Raji (cell line): ENCODE data around the gene B4GALT5.

Experiments used
- POLR2A ChIP-seq: IDR thresholded peaks from 2 replicates; pipeline ENCODE4 v1.6.1; 2011; ENCODE audit warnings: low read depth, low read length, control low read depth; ENCODE audit not compliant: insufficient read depth

Gene B4GALT5

GRCh38 chr20:49619113-49620048 lies 94.3 kb downstream of the B4GALT5 start:
- TF ChIP-seq POLR2A, result no peak

GRCh38 chr20:49618289-49618688 lies 95.4 kb downstream of the B4GALT5 start:
- TF ChIP-seq POLR2A, result no peak

GRCh38 chr20:49616154-49617007 lies 97.3 kb downstream of the B4GALT5 start:
- no peak for TF ChIP-seq POLR2A

- TF ChIP-seq POLR2A, result no peak
These were observed 98.1 kb downstream of the B4GALT5 start for GRCh38 chr20:49615401-49616153.

GRCh38 chr20:49614338-49615050 lies 99.2 kb downstream of the B4GALT5 start:
- TF ChIP-seq POLR2A, result no peak

GRCh38 chr20:49612127-49612738 lies 101.4 kb downstream of the B4GALT5 start:
- no peak for TF ChIP-seq POLR2A

GRCh38 chr20:49610691-49611538 lies 102.8 kb downstream of the B4GALT5 start:
- no peak for TF ChIP-seq POLR2A

- no peak for TF ChIP-seq POLR2A
These were observed 104.7 kb downstream of the B4GALT5 start for GRCh38 chr20:49608752-49609670.

GRCh38 chr20:49607568-49607967 lies 106.1 kb downstream of the B4GALT5 start:
- TF ChIP-seq POLR2A, result no peak

- TF ChIP-seq POLR2A, result no peak
These were observed 110.5 kb downstream of the B4GALT5 start for GRCh38 chr20:49603209-49603627.

- no peak for TF ChIP-seq POLR2A
These were observed 111.1 kb downstream of the B4GALT5 start for GRCh38 chr20:49602345-49603208.
